Measurements from ENCODE around the gene EPB41L5. TPM values are rescaled to one million over a fixed set of nuclear protein-coding genes. Genes with fewer than 3 reads are reported as not detected.

Gene EPB41L5
- total and polyA plus RNA-seq, 10 of the 15 experiments (the other 5 are each of a cell fraction or from before 2014, with no cell fraction given), result 2.1 to 20.4 (median 8.2) TPM

- Histone ChIP-seq H3K9ac (ENCODE audit: control insufficient read depth, insufficient read depth, low read length) (no peak overlapping the region), H3K4me1 (ENCODE audit: control insufficient read depth, insufficient read depth, low read length) (peaks cover 7% of the 10 kb centered on the region), H3K4me3 (no peak overlapping the region), H3K79me2 (ENCODE audit: control insufficient read depth, insufficient read depth, low read length) (no peaks in the 10 kb centered on the region), H3K4me2 (ENCODE audit: control insufficient read depth, insufficient read depth) (no peak overlapping the region), H3K27ac (ENCODE audit: control insufficient read depth, insufficient read depth) (no peak overlapping the region), H3K9me3 (replicated peaks; ENCODE audit: control insufficient read depth, insufficient read depth, low read length) (no peaks in the 10 kb centered on the region), H3K27me3 (replicated peaks in 1 of 2; ENCODE audit: control insufficient read depth in 2 of 2, insufficient read depth in 2 of 2, low read length in 1 of 2) (no peaks in the 10 kb centered on the region), H4K20me1 (ENCODE audit: control insufficient read depth, insufficient read depth) (no peaks in the 10 kb centered on the region), H2AFZ (ENCODE audit: control insufficient read depth, low read depth, low read length) (no peak overlapping the region), H3K36me3 (ENCODE audit: control insufficient read depth in 2 of 2, insufficient read depth in 2 of 2, low read length in 1 of 2) (no peaks in the 10 kb centered on the region; a peak in 1 of 4 replicates)
- DNase-seq (ENCODE audit: low read depth, low spot score), result no peak
- intact Hi-C loops (cut with micrococcal nuclease; ENCODE audit: unreplicated experiment), result loop anchor here (5.0 kb wide), 1 partner anchor 202 kb away; no protein-coding TSS in a partner anchor
- ChIA-PET RAD21 (ENCODE audit: unreplicated experiment) (interaction anchor here (0.6 to 7.0 kb wide), 3 partner anchors 65 to 473 kb away, joined by 4 to 65 read pairs (median 12); no protein-coding TSS in a partner anchor), POLR2A (interaction anchor here (0.6 kb wide), 1 partner anchor 538 kb away, joined by 3 read pairs; no protein-coding TSS in a partner anchor), CTCF (interaction anchor here (0.6 to 4.2 kb wide), 14 partner anchors 9 to 567 kb away, joined by 3 to 148 read pairs (median 4); no protein-coding TSS in a partner anchor), SMC1A (ENCODE audit: uncharacterized antibody, unreplicated experiment) (interaction anchor here (0.9 to 6.2 kb wide), 13 partner anchors 13 to 470 kb away, joined by 3 to 103 read pairs (median 4); no protein-coding TSS in a partner anchor)
- no TSS peak for BruUV-seq (replicated peaks)
- ATAC-seq, result no peak
- in situ Hi-C loops (cut with MboI), result loop anchor here (10.0 kb wide), 2 partner anchors 204 to 574 kb away; no protein-coding TSS in a partner anchor
- TF ChIP-seq RB1 (IDR thresholded peaks at IDR 0.05; ENCODE audit: borderline replicate concordance) (no peak), POLR2A (IDR thresholded peaks at IDR 0.05; ENCODE audit: low read depth, low read length) (no peak), TBL1XR1 (IDR thresholded peaks at IDR 0.05; ENCODE audit: low read depth, low read length) (no peak), ZBTB4 (CRISPR knock-in tag; IDR thresholded peaks at IDR 0.05) (no peak), ZSCAN29 (IDR thresholded peaks at IDR 0.05) (no peak), YBX1 (IDR thresholded peaks at IDR 0.05) (no peak), MTA3 (IDR thresholded peaks at IDR 0.05; ENCODE audit: borderline replicate concordance, low read length) (no peak)
- TF ChIP-seq, protein P1, sequence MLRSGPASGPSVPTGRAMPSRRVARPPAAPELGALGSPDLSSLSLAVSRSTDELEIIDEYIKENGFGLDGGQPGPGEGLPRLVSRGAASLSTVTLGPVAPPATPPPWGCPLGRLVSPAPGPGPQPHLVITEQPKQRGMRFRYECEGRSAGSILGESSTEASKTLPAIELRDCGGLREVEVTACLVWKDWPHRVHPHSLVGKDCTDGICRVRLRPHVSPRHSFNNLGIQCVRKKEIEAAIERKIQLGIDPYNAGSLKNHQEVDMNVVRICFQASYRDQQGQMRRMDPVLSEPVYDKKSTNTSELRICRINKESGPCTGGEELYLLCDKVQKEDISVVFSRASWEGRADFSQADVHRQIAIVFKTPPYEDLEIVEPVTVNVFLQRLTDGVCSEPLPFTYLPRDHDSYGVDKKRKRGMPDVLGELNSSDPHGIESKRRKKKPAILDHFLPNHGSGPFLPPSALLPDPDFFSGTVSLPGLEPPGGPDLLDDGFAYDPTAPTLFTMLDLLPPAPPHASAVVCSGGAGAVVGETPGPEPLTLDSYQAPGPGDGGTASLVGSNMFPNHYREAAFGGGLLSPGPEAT (IDR thresholded peaks at IDR 0.05; ENCODE audit: low read depth), result no peak
- no peak for FAIRE-seq
- WGBS (ENCODE audit: insufficient coverage, insufficient replicate concordance, low lambda C conversion rate, missing lambda C conversion rate), result 79% methylated on average over 5 of the region's 6 CpGs
Measured at GRCh38 chr2:120110507-120110906, 97.6 kb downstream of the EPB41L5 start.

Measured in GM12878 (cell line).